ENCODE results near the gene C1QTNF2. TPM values are rescaled to one million over a fixed set of nuclear protein-coding genes. Genes with fewer than 3 reads are reported as not detected.

The C1QTNF2 gene
- total and polyA plus RNA-seq, 7 donors, result 0.85 to 2.5 (median 1.1) TPM; not detected in 2

DNA sequence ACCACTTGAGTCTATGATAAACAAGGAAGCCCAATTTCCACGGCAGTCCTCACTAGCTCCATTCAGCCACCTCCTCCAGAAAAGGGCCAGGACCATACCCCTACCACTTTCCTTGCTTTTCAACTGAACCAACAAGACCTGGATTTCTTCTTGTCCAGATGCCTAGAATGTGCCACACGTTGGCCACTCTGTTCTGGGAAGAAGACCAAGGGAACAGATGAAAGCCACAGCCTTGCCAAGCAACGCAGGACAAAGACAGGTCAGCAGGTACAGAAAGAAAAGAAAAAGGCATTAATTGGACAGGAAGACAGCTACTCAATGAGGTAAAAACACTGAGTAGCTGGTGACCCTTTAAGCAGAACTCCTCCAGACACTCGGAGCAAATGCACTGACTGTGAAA lies 60.3 kb downstream of the C1QTNF2 start:
- TF ChIP-seq, protein P1, sequence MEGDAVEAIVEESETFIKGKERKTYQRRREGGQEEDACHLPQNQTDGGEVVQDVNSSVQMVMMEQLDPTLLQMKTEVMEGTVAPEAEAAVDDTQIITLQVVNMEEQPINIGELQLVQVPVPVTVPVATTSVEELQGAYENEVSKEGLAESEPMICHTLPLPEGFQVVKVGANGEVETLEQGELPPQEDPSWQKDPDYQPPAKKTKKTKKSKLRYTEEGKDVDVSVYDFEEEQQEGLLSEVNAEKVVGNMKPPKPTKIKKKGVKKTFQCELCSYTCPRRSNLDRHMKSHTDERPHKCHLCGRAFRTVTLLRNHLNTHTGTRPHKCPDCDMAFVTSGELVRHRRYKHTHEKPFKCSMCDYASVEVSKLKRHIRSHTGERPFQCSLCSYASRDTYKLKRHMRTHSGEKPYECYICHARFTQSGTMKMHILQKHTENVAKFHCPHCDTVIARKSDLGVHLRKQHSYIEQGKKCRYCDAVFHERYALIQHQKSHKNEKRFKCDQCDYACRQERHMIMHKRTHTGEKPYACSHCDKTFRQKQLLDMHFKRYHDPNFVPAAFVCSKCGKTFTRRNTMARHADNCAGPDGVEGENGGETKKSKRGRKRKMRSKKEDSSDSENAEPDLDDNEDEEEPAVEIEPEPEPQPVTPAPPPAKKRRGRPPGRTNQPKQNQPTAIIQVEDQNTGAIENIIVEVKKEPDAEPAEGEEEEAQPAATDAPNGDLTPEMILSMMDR (IDR thresholded peaks at IDR 0.05), result no peak
- no peak for TF ChIP-seq POLR2AphosphoS5 (IDR thresholded peaks at IDR 0.05)
- Histone ChIP-seq H3K4me3 (no peak overlapping the region), H3K27me3 (peaks cover 14 to 44% (median 19%) of the 10 kb centered on the region in 3 donors), H3K4me1 (peaks cover 0 to 19% (median 11%) of the 10 kb centered on the region in 4 donors), H3K27ac (no peak overlapping the region), H3K9me3 (no peaks in the 10 kb centered on the region), H3K36me3 (no peaks in the 10 kb centered on the region)
- no peak for DNase-seq
- 80 to 91% methylated on average over 4 of the region's 4 CpGs for WGBS, 2 donors
- intact Hi-C loops (cut with DNase I), result no loop called here

- 48 to 78% methylated on average over 4 of the region's 4 CpGs for WGBS, 2 donors
- H3K9me3 ChIP-seq, result no peaks in the 10 kb centered on the region
- intact Hi-C loops (cut with DNase I), result no loop called here
- H3K36me3 ChIP-seq, result no peaks in the 10 kb centered on the region
- peaks cover 0 to 4% (median 2%) of the 10 kb centered on the region in 4 donors for H3K4me1 ChIP-seq
- no peak for DNase-seq
- H3K27me3 ChIP-seq, result peaks cover 3 to 15% (median 4%) of the 10 kb centered on the region in 3 donors
- no peak overlapping the region for H3K4me3 ChIP-seq
- no peak for TF ChIP-seq EP300 (IDR thresholded peaks at IDR 0.05)
- TF ChIP-seq POLR2AphosphoS5 (IDR thresholded peaks at IDR 0.05), result no peak
- TF ChIP-seq POLR2A (IDR thresholded peaks at IDR 0.05), result no peak
- TF ChIP-seq, protein P1 (IDR thresholded peaks at IDR 0.05), result no peak
- H3K27ac ChIP-seq, result no peak overlapping the region
These were observed 63.7 kb downstream of the C1QTNF2 start for GRCh38 chr5:160306696-160307095.

DNA sequence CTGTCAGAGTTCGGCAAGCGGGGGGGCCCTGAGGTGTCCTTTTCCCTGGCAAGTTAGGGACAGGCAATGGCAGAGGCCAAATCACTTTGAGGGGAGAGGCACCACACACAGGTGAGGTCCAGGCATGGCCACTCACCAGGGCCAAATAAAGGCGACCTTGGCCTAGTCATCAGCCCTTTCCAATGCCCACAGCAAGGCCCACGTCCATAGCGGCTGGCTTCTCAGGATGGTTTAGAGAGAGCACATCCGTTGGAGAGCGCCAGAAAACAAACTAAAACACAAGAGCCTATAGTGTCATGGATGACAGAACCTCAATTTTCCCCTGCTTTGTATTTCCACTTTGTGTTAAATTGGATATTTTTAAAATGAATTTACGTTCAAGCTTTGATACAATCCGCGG lies 65.1 kb downstream of the C1QTNF2 start:
- Histone ChIP-seq H3K36me3 (no peaks in the 10 kb centered on the region), H3K27ac (no peak overlapping the region), H3K27me3 (peaks cover 0 to 3% (median 0%) of the 10 kb centered on the region in 3 donors), H3K9me3 (no peaks in the 10 kb centered on the region), H3K4me1 (no peaks in the 10 kb centered on the region), H3K4me3 (no peak overlapping the region)
- WGBS, 2 donors, result 94% methylated on average over 10 of the region's 10 CpGs
- no peak for DNase-seq
- intact Hi-C loops (cut with DNase I), result no loop called here
- TF ChIP-seq POLR2AphosphoS5 (IDR thresholded peaks at IDR 0.05) (no peak), EP300 (IDR thresholded peaks at IDR 0.05) (no peak), POLR2A (IDR thresholded peaks at IDR 0.05) (no peak)
- TF ChIP-seq, protein P1 (IDR thresholded peaks at IDR 0.05), result no peak

- Histone ChIP-seq H3K4me1 (no peaks in the 10 kb centered on the region), H3K9me3 (no peaks in the 10 kb centered on the region), H3K36me3 (no peaks in the 10 kb centered on the region), H3K27me3 (no peaks in the 10 kb centered on the region), H3K27ac (no peak overlapping the region), H3K4me3 (no peak overlapping the region)
- 25 to 63% methylated on average over 3 of the region's 3 CpGs for WGBS, 2 donors
- TF ChIP-seq POLR2A (IDR thresholded peaks at IDR 0.05), result no peak
- TF ChIP-seq, protein P1 (IDR thresholded peaks at IDR 0.05), result no peak
- TF ChIP-seq EP300 (IDR thresholded peaks at IDR 0.05), result no peak
- TF ChIP-seq POLR2AphosphoS5 (IDR thresholded peaks at IDR 0.05), result no peak
- DNase-seq, result no peak
- intact Hi-C loops (cut with DNase I), result no loop called here
These were observed 66.7 kb downstream of the C1QTNF2 start for GRCh38 chr5:160303690-160304089.

GRCh38 chr5:160298189-160298588 lies 72.2 kb downstream of the C1QTNF2 start:
- no peak for DNase-seq
- Histone ChIP-seq H3K4me1 (no peaks in the 10 kb centered on the region), H3K9me3 (no peaks in the 10 kb centered on the region), H3K4me3 (no peak overlapping the region), H3K27me3 (no peaks in the 10 kb centered on the region), H3K36me3 (no peaks in the 10 kb centered on the region), H3K27ac (no peak overlapping the region)
- 95 to 97% methylated on average over 10 of the region's 10 CpGs for WGBS, 2 donors
- intact Hi-C loops (cut with DNase I), result no loop called here
- TF ChIP-seq POLR2A (IDR thresholded peaks at IDR 0.05) (no peak), EP300 (IDR thresholded peaks at IDR 0.05) (no peak)
